Skeletal muscle tissue (tissue), 4 donors: ENCODE measurements around the gene PPP1CC. TPM values are rescaled to one million over a fixed set of nuclear protein-coding genes. Genes with fewer than 3 reads are reported as not detected.

Source experiments
- H3K27ac ChIP-seq: one replicate; pipeline ENCODE4 v1.7.0; 2013; ENCODE audit warnings: mild to moderate bottlenecking, low read depth, low read length, inconsistent platforms
- H3K27me3 ChIP-seq, 3 donors: one replicate each; pipeline ENCODE4 v1.7.0; 2013; ENCODE audit warnings: low read length in 3 of 3; ENCODE audit not compliant: control insufficient read depth in 3 of 3, insufficient read depth in 3 of 3
- H3K36me3 ChIP-seq, 3 donors: one replicate each; pipeline ENCODE4 v1.7.0; 2013; ENCODE audit warnings: low read length in 3 of 3; ENCODE audit not compliant: control insufficient read depth in 3 of 3, insufficient read depth in 3 of 3
- H3K4me1 ChIP-seq, 3 donors: one replicate each; pipeline ENCODE4 v1.7.0; 2013; ENCODE audit warnings: low read length in 3 of 3, mild to moderate bottlenecking in 3 of 3; ENCODE audit not compliant: control insufficient read depth in 3 of 3, insufficient read depth in 3 of 3
- H3K4me3 ChIP-seq, 3 donors: one replicate each; pipeline ENCODE4 v1.7.0; 2013; ENCODE audit warnings: low read length in 3 of 3
- H3K9ac ChIP-seq, 3 donors: one replicate each; pipeline ENCODE4 v1.7.0; 2013; ENCODE audit warnings: low read length in 3 of 3, mild to moderate bottlenecking in 3 of 3, moderate library complexity in 2 of 3, low read depth in 1 of 3
- H3K9me3 ChIP-seq, 3 donors: one replicate each; pipeline ENCODE4 v1.7.0; 2013; ENCODE audit warnings: low read length in 3 of 3; ENCODE audit not compliant: control insufficient read depth in 3 of 3
- total RNA-seq: library from RNA; depleted of rRNA; stranded (reverse); fragments of >200 nt; gene quantifications from one replicate; pipeline ENCODE4 v1.2.3, GENCODE V29; 2014
- donor health status: Osteomylitis.

PPP1CC gene
- total RNA-seq, 1 donor from 2014 or later, result 103 TPM

DNA sequence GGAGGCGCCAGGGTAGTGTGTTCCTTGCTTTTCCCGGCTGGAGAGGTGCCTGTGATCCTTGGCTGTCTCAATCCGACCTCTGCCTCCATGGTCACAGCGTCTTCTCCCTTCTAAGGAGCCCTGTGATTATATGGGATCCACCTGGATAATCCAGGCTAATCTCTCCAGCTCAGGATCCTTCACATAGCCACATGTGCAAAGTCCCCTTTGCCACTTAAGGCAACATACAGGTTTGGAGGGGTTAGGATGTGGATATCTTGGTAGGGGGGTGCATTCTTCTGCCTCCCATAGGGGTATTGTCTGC is 52.6 kb downstream of the PPP1CC start:
- Histone ChIP-seq H3K36me3 (no peaks in the 10 kb centered on the region), H3K4me3 (no peak overlapping the region), H3K27me3 (peaks cover 0 to 19% (median 8%) of the 10 kb centered on the region in 3 donors), H3K9ac (peak overlapping the region in 1 of 3 donors; percentile 69), H3K4me1 (peaks cover 13 to 23% (median 19%) of the 10 kb centered on the region in 3 donors), H3K9me3 (no peaks in the 10 kb centered on the region), H3K27ac (no peak overlapping the region)

GRCh38 chr12:110689281-110690126 is 53.2 kb downstream of the PPP1CC start:
- peaks cover 0 to 19% (median 8%) of the 10 kb centered on the region in 3 donors for H3K27me3 ChIP-seq
- no peak overlapping the region for H3K27ac ChIP-seq
- peaks cover 13 to 21% (median 19%) of the 10 kb centered on the region in 3 donors for H3K4me1 ChIP-seq
- H3K9me3 ChIP-seq, result no peaks in the 10 kb centered on the region
- no peaks in the 10 kb centered on the region for H3K36me3 ChIP-seq
- peak overlapping the region; percentile 53 to 77 (median 60) for H3K4me3 ChIP-seq
- H3K9ac ChIP-seq, result peak overlapping the region in 2 of 3 donors; percentile 51 to 69

GRCh38 chr12:110688446-110689280 is 54.0 kb downstream of the PPP1CC start, which contains the start of gene HVCN1:
TSS of gene HVCN1 (minus strand) at chr12:110689115. CDS start at chr12:110683245, 5,870 bp downstream.
- H3K9me3 ChIP-seq, result no peaks in the 10 kb centered on the region
- peaks cover 13 to 20% (median 19%) of the 10 kb centered on the region in 3 donors for H3K4me1 ChIP-seq
- peaks cover 0 to 19% (median 8%) of the 10 kb centered on the region in 3 donors for H3K27me3 ChIP-seq
- no peaks in the 10 kb centered on the region for H3K36me3 ChIP-seq
- peak within 1 kb of the TSS; percentile 70 to 80 (median 77) for H3K4me3 ChIP-seq
- H3K27ac ChIP-seq, result no peak within 1 kb of the TSS
- peak within 1 kb of the TSS; percentile 50 to 81 (median 80) for H3K9ac ChIP-seq

DNA sequence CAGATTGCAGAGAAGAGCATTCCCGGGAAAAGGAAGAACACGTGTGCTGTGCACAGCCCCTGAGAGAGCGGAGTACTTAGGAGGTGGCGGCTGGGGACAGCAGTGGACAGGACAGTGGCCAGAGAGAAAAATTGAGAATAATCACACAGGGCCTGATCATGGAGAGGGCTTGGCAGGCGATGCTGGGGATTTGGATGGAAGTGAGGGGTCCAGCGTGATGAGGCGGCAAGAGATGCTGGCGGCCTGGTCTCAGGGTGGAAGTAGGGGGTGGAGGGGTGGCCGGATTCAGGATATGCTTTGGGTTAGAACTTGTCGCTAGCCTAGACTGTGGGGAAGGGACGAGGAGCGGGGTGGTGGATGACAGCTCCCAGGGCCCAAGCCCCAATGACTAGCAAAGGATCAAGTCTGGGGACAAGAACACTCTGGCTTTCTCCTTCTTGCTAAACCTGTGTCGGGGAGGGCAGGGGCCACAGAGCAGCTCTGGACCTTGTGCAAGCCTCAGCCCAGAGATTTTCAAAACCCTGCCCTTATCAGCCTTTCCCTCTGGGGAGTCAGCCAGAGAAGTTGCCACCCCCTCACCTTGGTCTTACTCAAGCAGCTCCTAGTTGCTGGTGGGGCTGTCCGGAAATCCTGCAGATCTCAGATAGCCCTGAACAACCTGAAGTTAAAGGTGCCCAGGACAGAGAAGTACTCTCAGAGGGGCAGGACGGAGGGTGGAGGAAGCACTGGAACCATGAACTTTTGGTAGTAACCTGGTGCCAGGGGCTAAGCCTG is 55.1 kb downstream of the PPP1CC start:
- no peak overlapping the region for H3K27ac ChIP-seq
- H3K36me3 ChIP-seq, result no peaks in the 10 kb centered on the region
- peak overlapping the region in 1 of 3 donors; percentile 81 for H3K9ac ChIP-seq
- peaks cover 13 to 20% (median 19%) of the 10 kb centered on the region in 3 donors for H3K4me1 ChIP-seq
- H3K9me3 ChIP-seq, result no peaks in the 10 kb centered on the region
- peak overlapping the region in 2 of 3 donors; percentile 70 to 77 for H3K4me3 ChIP-seq
- peaks cover 0 to 19% (median 8%) of the 10 kb centered on the region in 3 donors for H3K27me3 ChIP-seq

- H3K4me1 ChIP-seq, result peaks cover 13 to 20% (median 19%) of the 10 kb centered on the region in 3 donors
- peaks cover 0 to 19% (median 8%) of the 10 kb centered on the region in 3 donors for H3K27me3 ChIP-seq
- H3K9ac ChIP-seq, result no peak overlapping the region
Observed at GRCh38 chr12:110686294-110686903, 56.3 kb downstream of the PPP1CC start.

GRCh38 chr12:110684312-110684836 is 58.3 kb downstream of the PPP1CC start:
- no peaks in the 10 kb centered on the region for H3K9me3 ChIP-seq
- H3K9ac ChIP-seq, result no peak overlapping the region
- H3K4me3 ChIP-seq, result no peak overlapping the region
- peaks cover 0 to 19% (median 8%) of the 10 kb centered on the region in 3 donors for H3K27me3 ChIP-seq
- peaks cover 0 to 2% (median 0%) of the 10 kb centered on the region in 3 donors for H3K36me3 ChIP-seq
- peaks cover 11 to 12% (median 12%) of the 10 kb centered on the region in 3 donors for H3K4me1 ChIP-seq
- H3K27ac ChIP-seq, result no peak overlapping the region

More at GRCh38 chr12:110686294-110686903, 56.3 kb downstream of the PPP1CC start:
- Histone ChIP-seq H3K36me3 (peaks cover 0 to 2% (median 0%) of the 10 kb centered on the region in 3 donors), H3K4me3 (no peak overlapping the region), H3K27ac (no peak overlapping the region), H3K9me3 (no peaks in the 10 kb centered on the region)

- Histone ChIP-seq H3K27me3 (peaks cover 0 to 19% (median 8%) of the 10 kb centered on the region in 3 donors), H3K4me1 (peaks cover 11 to 12% (median 12%) of the 10 kb centered on the region in 3 donors), H3K4me3 (no peak overlapping the region), H3K36me3 (peaks cover 0 to 2% (median 0%) of the 10 kb centered on the region in 3 donors), H3K9me3 (no peaks in the 10 kb centered on the region), H3K9ac (no peak overlapping the region), H3K27ac (no peak overlapping the region)
Observed at GRCh38 chr12:110683888-110684287, 58.8 kb downstream of the PPP1CC start.

DNA sequence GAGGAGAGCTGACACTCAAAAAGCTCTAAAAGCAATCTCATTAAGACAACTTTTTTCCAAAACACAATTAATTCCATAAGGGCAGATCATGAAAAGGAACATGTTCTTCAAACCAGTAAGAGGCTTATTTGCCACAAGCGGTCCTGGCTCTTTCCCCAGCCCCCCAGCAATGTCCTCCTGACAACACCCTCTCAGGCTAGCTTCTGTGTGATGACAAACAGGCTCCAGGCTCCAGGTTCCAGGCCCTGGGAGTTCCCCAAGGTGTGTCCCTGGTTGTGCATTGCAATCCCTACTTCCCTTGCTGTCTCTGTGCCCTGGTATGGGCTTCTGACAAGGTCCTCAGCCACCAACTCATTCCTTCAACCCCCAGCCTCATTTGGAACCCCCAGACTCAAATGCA is 62.7 kb downstream of the PPP1CC start:
- H3K9me3 ChIP-seq, result no peaks in the 10 kb centered on the region
- H3K9ac ChIP-seq, result no peak overlapping the region
- H3K27ac ChIP-seq, result no peak overlapping the region
- H3K4me1 ChIP-seq, result peaks cover 5 to 10% (median 7%) of the 10 kb centered on the region in 3 donors
- H3K36me3 ChIP-seq, result peaks cover 0 to 2% (median 0%) of the 10 kb centered on the region in 3 donors
- H3K27me3 ChIP-seq, result no peaks in the 10 kb centered on the region
- H3K4me3 ChIP-seq, result no peak overlapping the region

- Histone ChIP-seq H3K4me1 (peaks cover 5 to 10% (median 7%) of the 10 kb centered on the region in 3 donors), H3K9me3 (peaks cover 0 to 3% (median 0%) of the 10 kb centered on the region in 3 donors), H3K36me3 (peaks cover 0 to 2% (median 0%) of the 10 kb centered on the region in 3 donors), H3K27ac (no peak overlapping the region), H3K4me3 (no peak overlapping the region), H3K9ac (no peak overlapping the region), H3K27me3 (no peaks in the 10 kb centered on the region)
Observed at GRCh38 chr12:110679201-110679600, 63.5 kb downstream of the PPP1CC start.
